LNCaP clone FGC (cell line): ENCODE results near the gene CAV1.

ENCODE experiments used
- DNase-seq: peaks from one replicate; pipeline ENCODE4 v3.0.0-alpha.2; 2011; ENCODE audit warnings: low read depth
- H3K4me3 ChIP-seq: 2 replicates; pipeline ENCODE4 v1.5.1; 2011; ENCODE audit warnings: mild to moderate bottlenecking, low read depth, low read length, control low read depth
- CTCF ChIP-seq: IDR thresholded peaks from 2 replicates; pipeline ENCODE4 v1.5.1; 2012; ENCODE audit warnings: mild to moderate bottlenecking; ENCODE audit not compliant: control insufficient read depth, insufficient read depth; ENCODE audit errors: extremely low read depth

CAV1 gene

GRCh38 chr7:116588225-116588624, 63.4 kb downstream of the CAV1 start:
- DNase-seq, result no peak
- TF ChIP-seq CTCF, result no peak

GRCh38 chr7:116588641-116589594, 64.1 kb downstream of the CAV1 start:
- DNase-seq, result no peak
- TF ChIP-seq CTCF, result peak; percentile 48; the same call in 1 of the 2 replicates

More at GRCh38 chr7:116588225-116588624, 63.4 kb downstream of the CAV1 start:
- H3K4me3 ChIP-seq, result no peak overlapping the region

GRCh38 chr7:116591202-116592040, 66.6 kb downstream of the CAV1 start:
- TF ChIP-seq CTCF, result peak; percentile 48
- H3K4me3 ChIP-seq, result no peak overlapping the region
- DNase-seq, result no peak

More at GRCh38 chr7:116588641-116589594, 64.1 kb downstream of the CAV1 start:
- no peak overlapping the region for H3K4me3 ChIP-seq

GRCh38 chr7:116592041-116592355, 67.2 kb downstream of the CAV1 start:
- no peak overlapping the region for H3K4me3 ChIP-seq
- no peak for TF ChIP-seq CTCF
- no peak for DNase-seq

- TF ChIP-seq CTCF, result no peak
- no peak for DNase-seq
Observed at GRCh38 chr7:116592445-116592844, 67.6 kb downstream of the CAV1 start.

GRCh38 chr7:116593359-116594075, 68.7 kb downstream of the CAV1 start:
- no peak for TF ChIP-seq CTCF
- no peak for DNase-seq
- H3K4me3 ChIP-seq, result no peak overlapping the region

More at GRCh38 chr7:116592445-116592844, 67.6 kb downstream of the CAV1 start:
- H3K4me3 ChIP-seq, result no peak overlapping the region
